Dermis blood vessel endothelial cell (primary cell): ENCODE measurements around the gene RANBP3. TPM values are rescaled to one million over a fixed set of nuclear protein-coding genes. Genes with fewer than 3 reads are reported as not detected.

ENCODE experiments used
- DNase-seq: peaks from one replicate; pipeline ENCODE4 v3.0.0; 2010
- total RNA-seq: library from RNA; depleted of rRNA; stranded (reverse); fragments of >200 nt; gene quantifications from 2 replicates; pipeline ENCODE4 v1.2.3, GENCODE V29; 2014

Gene RANBP3
- total RNA-seq, 1 donor from 2014 or later: 39.0 TPM

DNA sequence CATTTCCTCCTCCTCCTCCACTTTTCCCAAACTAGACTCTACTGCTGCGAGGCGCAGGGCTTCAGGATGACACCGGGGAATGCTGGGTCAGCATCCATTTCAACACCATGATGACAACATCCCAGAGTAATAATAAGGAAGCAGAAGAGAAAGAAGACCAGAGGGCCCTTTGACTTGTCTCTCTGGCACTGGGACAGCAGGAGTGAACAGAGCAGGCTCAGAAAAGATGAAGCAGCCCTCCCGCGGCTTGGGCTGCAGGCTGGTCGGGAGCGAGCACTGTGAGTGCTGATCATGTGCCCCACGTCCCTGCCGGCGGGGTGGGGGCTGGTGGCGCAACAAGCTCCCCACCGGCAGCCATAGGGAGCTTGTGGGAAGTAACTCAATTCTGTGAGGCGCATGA, 30.5 kb downstream of the RANBP3 start:
- DNase-seq: no peak

DNA sequence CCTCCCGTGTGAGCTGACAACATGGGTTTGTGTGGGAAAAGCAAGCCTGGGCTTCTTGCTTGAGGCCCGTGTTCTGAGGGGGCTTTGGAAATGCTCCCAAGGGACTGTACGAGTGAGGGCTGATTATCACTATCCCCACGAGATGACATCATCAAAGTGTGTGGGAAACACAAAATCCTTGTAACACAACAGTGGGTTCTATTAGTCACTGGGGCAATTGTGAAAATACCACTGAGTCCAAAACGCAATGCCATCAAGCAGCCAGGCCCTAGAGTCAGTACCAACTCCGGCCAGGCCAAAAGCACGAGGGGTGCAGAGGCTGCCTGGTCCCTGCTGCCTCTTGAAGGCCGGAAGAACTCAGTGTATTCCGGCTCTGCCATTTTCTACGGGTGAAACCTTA, 34.3 kb downstream of the RANBP3 start:
- DNase-seq: no peak

DNA sequence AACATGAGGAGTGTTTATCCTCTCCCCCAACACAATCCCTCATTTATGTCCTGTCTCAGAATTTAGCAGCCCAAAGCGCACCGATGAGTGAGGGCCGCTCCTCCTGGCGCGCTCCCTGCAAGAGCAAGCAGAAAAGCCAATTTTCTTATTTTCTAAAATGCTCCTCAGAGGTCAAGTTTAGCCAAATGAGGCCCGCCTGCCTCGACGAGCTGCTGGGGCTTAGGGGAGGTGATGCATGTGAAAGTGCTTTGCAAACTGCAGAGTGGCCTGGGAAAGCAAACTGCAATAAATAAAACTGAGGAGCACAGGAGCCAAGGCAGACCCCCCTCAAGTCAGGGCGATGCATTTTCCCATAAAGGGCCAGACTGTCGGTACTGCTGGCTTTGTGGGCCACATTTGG, 34.9 kb downstream of the RANBP3 start:
- DNase-seq: no peak

DNA sequence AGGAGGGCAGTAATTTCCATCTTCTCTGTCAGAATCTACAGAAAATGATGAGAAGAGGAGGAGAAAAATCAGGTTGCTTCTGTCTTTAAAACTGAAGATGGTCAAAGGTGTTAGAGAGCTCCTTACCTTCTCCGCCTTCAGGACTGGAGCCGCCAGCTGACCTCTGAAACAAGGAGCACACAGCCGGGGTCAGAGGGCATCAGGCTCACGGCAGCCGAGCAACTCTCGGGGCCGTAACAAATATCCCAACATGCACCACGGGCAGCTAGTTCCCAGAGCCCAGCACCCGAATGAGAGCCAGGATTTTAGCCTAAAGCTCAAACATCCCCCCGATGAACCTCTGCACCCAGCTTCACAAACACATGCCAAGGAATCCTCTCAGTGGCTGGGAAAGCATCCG, 36.3 kb downstream of the RANBP3 start:
- no peak for DNase-seq

DNA sequence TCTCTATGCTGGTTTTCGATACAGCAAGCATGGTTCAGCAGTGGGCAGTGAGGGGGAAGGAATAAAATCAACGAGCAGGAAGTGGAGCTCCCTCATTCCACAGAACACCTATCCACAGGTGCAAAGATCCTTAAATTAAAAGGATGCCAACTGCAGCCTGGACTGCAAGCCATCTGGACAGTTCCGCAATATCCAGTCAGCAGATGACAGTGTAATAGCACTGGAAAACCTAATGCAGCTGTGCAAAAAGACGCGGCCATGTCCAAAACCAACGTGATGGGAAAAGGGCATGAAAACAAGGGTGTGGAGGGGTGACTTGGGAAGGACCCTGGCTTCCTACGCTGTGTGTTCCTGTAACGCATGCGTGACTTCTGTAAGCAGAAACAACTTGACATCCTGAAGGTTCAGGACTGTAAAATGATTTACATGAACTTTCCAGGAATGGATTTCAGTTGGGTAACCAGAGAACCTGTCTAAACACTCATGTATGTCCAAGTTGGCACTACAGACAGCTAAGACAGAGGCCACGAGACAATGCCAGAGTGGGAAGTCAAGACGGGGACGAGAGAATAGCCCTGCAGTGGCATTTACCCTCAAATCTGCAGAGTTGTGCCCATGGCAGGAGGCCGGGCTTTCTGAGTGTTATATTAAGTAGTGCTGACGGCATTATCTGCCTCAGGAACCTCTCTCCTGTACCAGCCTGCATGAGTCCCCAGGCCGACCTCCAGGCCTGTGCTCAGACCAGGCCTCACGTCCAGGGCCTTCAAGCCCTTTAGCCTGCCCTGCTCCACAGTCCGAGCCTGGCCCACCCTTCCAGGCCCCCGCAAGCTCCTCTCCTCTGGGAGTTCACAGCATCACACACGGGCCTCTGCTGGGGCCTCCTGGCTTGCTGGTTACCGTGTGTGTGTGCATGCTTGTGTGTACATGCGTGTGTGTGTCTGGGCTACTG, 37.4 kb downstream of the RANBP3 start:
- no peak for DNase-seq

DNA sequence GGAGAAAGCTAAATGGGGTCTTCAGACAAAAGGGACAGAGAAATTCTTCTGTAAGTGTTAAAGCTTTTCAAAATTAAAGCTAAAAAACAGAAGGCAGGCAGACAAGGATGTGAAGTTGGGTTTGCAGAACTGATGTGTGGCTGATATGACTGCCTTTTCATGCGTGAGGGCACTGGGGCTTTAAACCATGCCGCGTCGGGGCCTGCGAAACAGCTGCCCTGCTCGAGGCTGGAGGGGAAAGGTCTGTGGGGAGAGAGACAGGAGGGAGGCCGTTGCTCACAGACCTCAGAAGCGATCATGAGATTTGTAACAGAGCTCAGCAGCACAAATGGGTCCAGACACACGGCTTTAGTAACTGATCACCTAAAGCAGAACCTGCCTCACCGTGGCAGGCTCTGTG, 40.4 kb downstream of the RANBP3 start:
- DNase-seq: no peak

DNA sequence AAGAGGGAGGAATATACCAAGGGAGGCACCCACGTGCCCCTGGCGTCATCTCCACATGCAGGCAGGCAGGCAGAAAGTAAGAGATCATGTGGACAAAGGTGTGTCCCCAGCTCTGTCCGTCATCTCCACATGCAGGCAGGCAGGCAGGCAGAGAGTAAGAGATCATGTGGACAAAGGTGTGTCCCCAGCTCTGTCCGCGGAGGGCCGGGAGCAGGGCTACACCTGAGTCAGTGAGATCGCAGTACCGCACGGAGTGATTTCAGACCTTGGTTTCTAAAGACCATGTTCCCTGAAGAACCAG, 41.7 kb downstream of the RANBP3 start:
- DNase-seq: no peak

DNA sequence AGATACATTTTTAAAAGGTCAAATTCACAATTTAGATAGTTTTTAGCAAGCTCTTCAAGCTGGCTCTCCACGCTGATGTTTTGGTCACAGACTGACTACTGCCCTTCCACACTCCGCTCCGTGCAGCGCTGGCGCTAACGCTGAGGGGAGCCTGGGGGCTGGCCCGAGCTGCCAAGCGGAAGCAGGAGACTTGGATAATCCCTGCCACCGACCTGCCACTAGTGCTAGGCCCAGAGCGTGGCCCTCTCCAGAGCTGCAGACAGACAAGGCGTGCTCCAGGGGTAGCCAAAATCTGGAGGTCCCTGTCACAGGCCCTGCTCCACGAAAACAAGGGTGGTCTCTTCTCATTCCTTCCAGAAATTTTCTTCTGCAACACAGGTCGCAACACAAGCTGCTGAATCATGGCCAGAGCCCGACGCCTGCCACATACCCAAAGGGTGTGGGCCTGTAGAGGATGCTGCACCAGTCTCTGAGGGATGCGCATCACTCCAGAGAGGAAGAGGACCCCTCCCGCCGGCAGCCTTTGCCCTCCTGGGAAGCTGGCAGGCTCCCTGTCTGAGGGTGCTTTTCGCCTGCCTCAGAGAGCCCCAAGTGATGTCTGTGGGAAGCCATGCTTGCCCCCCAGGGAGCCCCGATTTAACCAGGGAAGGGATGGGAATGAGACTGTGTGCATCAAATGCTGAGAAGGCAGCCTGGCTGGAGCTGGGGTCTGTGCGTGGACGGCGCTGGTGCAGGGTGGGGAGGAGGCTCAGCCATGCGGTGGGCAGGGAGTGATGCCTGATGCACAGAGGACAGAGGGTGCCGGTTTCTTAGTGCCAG, 42.3 kb downstream of the RANBP3 start:
- no peak for DNase-seq

DNA sequence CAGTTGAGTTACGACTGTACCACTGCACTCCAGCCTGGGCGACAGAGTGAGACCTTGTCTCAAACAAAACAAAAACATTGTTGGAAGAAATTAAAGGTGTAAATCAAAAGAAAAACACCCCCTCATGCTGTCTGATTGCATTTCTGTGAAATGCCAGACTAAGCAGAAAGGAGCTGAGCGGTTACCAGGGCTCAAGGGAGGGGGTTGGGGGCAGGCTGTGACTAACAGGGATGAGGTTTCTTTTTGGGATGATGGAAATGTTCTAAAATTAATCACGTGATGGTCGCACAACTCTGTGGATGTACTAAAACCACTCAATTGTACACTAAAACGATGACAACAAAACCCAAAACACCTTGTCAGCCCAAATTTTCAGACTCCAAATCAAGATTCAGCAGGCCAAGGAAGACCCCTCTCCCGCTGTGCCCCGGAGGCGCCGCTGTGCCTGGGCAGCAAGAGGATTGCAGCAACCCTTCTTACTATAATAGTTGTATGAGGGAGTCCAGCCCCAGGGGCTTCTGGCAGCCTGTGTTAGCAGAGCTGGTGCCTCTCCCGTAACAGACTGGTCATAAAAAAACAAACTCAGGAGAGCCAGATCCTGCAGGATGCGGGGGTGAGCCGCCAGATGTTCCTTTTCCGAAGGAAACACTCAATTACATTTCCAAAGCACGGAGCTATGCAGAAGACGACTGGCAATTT, 43.0 kb downstream of the RANBP3 start:
- peak; percentile 75 for DNase-seq

DNA sequence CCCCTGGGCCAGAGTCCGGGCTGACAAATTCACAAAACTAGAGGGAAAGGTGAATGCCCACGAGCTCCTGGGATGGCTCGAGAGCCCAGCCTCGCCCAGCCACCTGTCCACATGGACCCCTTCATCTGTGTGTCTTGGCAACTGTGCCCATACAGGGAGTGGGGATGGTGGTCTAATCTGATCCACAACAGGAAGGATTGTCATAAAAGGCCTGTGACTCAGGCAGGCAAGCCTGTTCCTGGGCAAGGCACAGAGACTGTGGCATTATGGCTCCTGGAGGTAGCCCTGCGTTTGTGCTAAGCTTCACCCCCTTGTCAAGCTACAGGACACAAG, 43.9 kb downstream of the RANBP3 start:
- DNase-seq: peak; percentile 63

DNA sequence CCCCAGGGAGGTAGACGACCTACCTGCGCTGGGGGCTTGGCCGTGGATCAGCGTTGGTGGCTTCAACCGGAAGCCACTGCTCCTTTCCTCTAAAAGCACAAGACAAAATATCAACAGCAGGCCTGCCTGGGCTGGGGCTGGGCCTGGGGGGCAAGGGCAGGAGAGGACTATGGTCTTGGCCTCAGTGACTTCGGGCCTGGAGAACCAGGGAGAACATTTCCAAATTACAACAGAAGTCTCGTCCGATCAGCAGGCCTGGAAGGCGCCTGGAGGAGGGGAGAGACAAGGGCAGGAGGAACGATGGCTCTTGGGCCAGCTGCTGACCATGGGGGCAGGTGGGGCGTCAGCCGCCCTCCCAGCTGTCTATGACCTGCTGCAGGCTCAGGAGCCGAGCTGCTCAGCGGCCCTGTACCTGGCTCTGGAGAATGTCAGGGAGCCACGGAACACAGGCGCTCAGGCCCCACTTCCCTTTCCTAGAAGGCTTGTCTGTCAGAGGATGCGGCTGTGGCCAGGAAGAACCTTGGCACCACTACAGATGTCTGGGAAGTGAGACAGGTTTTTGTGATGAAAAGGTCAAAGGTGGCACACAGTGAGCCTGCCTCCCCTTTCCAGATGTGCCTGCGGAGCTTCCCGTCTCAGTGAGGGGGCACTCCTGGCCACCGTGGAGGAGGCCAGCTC, 44.4 kb downstream of the RANBP3 start:
- peak; percentile 34 for DNase-seq

DNA sequence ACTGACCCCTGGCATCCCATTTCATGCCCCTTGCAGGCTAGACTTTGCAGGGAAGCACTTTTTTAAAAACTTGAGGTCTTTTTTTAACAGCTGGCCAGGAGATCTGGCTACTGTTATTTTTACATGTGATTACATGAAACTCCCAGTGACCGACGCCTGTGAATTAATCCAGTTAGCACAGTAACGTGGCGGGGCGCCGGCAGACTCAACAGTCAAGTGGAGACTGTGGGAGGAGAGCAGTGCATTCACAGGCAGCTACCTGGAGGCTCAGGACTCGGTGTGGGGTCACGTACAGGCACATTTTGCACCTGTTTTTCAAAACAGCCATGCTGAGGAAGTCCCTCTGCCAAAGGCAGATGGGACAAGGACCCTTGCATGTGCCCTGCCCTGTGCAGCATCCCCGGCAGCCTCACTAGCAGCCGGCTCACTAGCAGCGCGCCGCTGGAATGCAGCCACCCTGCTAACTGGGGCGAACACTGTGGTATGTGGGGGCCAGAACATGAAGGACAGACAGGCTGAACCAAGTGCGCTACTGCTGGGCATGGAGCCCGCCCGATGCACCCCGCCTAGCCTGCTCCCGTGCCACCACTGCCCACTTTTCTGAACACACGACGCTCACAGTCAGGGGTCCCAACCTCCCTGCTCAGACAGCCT, 45.2 kb downstream of the RANBP3 start:
- no peak for DNase-seq

DNA sequence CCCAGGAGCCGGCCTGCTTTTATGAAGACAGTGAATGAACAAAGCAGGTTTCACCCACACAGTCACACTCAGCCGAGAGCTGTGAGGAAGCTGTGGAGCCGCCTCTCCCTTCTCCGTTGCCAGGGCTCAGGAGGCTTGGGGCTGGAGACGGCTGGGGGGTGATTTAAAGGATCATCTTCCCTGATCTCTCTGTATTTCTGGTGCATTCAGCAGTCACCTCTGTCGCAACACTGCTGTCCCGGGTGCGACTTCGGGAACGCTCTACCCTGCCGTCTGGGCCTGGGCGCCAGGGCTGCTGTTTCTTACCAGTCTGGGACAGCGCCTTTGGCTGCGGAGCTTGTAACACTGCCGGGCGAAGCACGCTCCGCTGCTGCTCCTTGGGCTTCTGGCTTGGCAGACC, 45.8 kb downstream of the RANBP3 start:
- no peak for DNase-seq

DNA sequence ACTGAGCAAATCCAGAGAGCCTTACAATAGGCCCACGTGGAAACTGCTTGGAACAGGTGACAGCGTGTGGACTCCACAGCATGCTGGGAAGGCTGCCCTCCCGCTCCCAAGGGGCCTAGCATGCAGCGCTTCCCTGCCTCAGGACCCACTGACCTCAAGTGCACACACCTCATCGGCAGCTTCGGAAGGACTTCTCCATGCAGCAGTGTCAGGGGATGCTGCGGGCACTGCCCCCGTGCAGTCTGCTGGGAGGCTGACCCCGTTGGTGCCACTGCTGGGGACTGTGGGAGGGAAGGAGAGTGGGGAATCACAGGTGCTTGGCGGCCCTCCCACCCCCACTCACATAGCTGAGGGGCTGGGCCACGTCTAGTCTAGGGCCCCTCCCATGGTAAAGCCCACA, 46.7 kb downstream of the RANBP3 start:
- DNase-seq: no peak

DNA sequence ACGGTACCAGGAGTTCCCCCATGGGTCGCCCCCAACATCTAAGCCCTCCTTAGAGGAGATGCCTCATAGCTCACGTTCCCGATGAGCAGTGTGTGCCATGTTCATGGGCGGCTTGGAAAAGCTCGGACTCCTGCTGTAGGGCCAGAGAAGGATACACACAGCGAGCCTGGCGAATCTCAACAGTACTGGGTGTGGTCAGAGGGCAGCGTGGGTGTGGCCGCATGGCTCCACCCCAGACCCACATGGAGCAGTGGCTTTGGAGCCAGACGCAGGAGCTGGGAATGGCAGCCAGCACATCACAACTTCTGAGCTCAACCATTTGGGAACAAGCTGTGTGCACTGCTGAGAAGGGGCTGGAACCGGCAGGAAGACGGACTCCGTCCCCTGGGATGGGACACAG, 48.3 kb downstream of the RANBP3 start:
- no peak for DNase-seq

DNA sequence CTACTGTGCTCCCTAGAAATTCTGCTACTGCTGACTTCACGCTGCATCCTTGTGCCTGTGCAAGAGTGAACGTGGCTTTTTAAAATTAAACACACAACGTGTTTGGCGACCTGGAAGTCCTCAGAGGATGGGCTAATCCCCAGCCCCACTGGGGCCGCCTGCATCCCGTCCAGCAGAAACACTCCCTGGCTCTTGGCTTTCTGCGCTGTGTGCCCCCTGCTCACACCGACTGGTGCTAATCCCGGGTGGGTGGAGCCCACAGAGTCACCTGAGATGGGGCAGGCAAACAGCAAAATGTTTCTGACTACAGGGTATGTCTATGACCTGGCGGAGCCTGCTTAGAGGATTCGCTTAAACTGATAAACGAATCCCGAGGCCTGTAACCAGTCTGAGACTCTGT, 48.8 kb downstream of the RANBP3 start:
- DNase-seq: no peak

DNA sequence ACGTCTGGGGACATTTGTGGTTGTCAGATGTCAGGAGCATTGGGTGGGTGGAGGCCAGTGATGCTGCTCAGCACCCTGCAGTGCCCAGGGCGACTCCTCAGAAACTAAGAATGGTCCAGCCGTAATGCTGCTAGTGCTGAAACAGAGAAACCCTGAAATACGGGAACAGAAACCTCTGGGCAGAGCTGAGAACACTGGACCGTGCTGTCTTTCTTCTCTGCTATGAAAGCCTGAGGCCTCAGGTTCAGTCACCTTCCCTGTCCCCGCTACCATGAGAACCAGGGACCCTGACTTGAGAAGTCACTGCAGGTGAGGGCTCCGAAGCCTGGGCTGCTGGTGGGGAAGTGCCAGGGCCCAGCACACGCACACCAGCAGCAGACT, 50.5 kb downstream of the RANBP3 start:
- DNase-seq: no peak

DNA sequence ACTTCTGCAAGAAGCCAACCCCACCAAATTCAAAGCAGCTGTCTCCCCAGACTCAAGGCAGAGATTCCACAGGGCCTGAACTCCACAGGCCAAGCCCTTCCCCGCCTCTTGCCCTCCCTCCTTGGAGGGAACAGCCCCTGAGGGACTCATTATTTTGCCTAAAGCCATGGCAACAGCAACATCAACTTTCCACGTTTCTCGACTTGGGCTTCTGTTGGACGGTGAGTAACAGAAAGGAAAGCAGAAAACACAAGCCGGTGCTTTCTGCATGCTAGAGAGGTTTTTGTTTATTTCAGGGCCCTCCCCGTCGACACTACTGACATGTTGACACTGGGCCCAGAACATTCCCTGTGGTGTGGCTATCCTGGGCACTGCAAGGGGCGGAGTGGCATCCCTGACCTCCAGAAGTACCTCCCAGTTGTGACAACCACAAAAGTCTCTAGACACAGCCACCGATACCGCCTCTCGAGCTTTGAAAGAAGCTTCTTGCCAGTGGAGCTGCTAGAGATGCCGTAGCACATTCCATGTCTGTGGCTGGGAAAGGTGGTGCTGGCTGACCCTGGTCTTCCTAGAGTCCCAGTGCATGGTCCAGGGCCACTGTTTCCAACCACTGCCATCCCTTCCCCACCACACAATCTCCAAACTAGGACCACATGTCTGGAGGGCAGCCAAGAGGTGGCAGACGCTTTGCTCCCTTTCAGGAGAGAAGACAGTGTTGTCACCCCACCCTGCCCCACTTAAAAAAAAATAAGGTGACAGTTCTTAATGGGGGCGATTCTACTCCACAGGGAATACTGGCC, 51.1 kb downstream of the RANBP3 start:
- no peak for DNase-seq

DNA sequence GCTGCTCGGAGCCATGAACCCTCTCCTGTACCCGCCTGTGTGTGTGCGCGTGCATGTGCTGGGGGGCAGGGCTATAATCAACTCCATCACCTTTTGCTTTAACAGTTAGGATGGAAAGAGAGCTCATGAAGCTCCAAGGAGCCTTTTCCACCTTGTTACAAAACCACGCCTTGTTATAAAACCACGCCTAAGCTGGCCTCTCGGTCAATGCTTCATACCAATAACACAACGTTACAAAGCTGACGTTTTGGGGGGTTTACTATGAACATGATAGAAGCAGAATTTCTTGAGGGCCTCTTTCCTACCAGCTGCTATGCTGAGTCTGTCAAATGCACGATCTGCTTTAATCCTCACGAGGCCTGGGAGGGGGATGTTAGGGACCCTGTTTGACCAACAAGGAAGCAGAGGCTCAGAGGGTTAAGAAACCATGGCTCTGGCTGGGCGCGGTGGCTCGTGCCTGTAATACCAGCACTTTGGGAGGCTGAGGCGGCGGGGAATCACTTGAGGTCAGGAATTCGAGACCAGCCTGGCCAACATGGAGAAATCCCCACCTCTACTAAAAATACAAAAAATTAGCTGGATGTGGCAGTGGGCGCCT, 52.0 kb downstream of the RANBP3 start:
- DNase-seq: no peak

DNA sequence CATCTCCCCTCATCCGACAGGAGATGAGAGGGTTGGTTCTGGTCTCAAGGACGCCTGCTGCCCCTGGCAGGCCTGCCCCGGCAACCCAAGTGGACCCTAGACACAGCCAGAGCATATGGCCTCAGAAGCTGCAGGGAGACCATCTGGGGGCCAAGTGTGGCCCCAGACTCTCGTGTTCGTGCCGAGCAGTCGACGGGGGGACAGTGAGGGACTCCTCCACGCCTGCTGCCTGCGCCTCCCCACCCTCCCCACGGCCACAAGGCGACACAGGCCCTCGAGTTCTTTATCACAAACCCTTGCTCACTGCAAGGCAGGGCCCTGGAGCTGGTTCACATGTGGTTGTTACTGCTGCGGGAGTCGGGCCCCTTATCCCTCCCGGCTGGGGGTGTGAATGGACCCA, 54.6 kb downstream of the RANBP3 start:
- no peak for DNase-seq

DNA sequence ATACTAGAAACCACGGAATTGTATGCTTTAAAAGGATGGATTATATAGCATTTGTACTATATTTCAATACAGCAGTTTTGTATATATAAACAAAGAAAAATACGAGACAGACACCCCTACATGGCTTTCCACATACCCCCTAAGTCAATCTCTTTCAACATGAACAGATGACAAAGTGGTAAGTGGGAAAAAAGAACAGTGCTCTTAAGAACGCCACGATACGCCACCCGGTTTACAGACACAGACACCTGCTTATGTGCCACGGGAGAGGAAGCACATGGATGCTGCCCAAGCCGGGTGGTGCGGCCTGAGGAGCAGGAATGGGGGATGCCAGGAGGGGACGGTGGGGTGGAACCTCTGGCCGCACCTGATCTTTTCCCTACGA, 55.8 kb downstream of the RANBP3 start:
- no peak for DNase-seq
